A549 (cell line): ENCODE measurements around the gene ZDHHC24. TPM values are rescaled to one million over a fixed set of nuclear protein-coding genes. Genes with fewer than 3 reads are reported as not detected.

ENCODE experiments used
- ATAC-seq, 2 experiments: fragments of 200-7000 bp in 1 of 2; fragments of >200 bp in 1 of 2; cut with Nextera tagmentation in 1 of 2; cut with Tn5 transposase in 1 of 2; 3 replicates each; pipeline versions ENCODE4 v1.8.0 to v1.9.1; 2018 to 2020; ENCODE audit warnings: mild to moderate bottlenecking in 1 of 2, moderate library complexity in 1 of 2
- CTCF ChIA-PET: fragments of 300-600 bp; sonication (Branson Sonifier 250); formaldehyde crosslinking; extraction: SDS; loops from one replicate; lab custom pipeline; 2021; ENCODE audit warnings: antibody characterized with exemption, inconsistent platforms; lab: Yijun Ruan, JAX
- POLR2A ChIA-PET: fragments of 350-600 bp; formaldehyde crosslinking; extraction: SDS; loops from one replicate; lab custom pipeline; 2021; ENCODE audit warnings: antibody characterized with exemption, inconsistent platforms; lab: Yijun Ruan, JAX
- DNase-seq, 2 experiments: peaks; one replicate each; pipeline versions ENCODE4 v3.0.0 to v3.0.0-alpha.2; 2011 to 2016; ENCODE audit warnings: low read depth in 1 of 2, low spot score in 1 of 2
- FAIRE-seq: peaks from 2 replicates; lab custom pipeline; 2011; peaks lifted over from hg19 to GRCh38; lab: Jason Lieb, UNC
- H3K27ac ChIP-seq, 2 experiments: fragments of >200 bp; sonication (Bioruptor Twin); formaldehyde crosslinking; 3 replicates each; pipeline ENCODE4 v1.5.1; 2016 to 2017
- H3K4me1 ChIP-seq: fragments of >200 bp; sonication (Bioruptor Twin); formaldehyde crosslinking; 3 replicates; pipeline ENCODE4 v1.6.1; 2016
- H3K4me2 ChIP-seq: fragments of >200 bp; sonication (Bioruptor Twin); formaldehyde crosslinking; 3 replicates; pipeline ENCODE4 v1.6.1; 2016
- H3K4me3 ChIP-seq: fragments of >200 bp; sonication (Bioruptor Twin); formaldehyde crosslinking; 3 replicates; pipeline ENCODE4 v1.5.1; 2016
- H3K9me3 ChIP-seq: fragments of >200 bp; sonication (Bioruptor Twin); formaldehyde crosslinking; 3 replicates; pipeline ENCODE4 v1.6.1; 2016
- ATOH8 ChIP-seq: fragments of 250-450 bp; sonication (Bioruptor Pico); IDR thresholded peaks from 2 replicates; pipeline ENCODE4 v1.5.0; 2020; ENCODE audit warnings: low read depth, mild to moderate bottlenecking, moderate library complexity
- BHLHE40 ChIP-seq: IDR thresholded peaks from 2 replicates; pipeline ENCODE4 v1.6.1; 2012; ENCODE audit warnings: low read depth, low read length, inconsistent platforms
- CTCF ChIP-seq: fragments of >200 bp; sonication (Bioruptor Twin); formaldehyde crosslinking; IDR thresholded peaks from 3 replicates; pipeline ENCODE4 v1.5.1; 2016
- E2F6 ChIP-seq: IDR thresholded peaks from 2 replicates; pipeline ENCODE4 v1.6.1; 2012; ENCODE audit warnings: low read depth, borderline replicate concordance
- EHMT2 ChIP-seq: fragments of 200-600 bp; sonication (generic); IDR thresholded peaks from 2 replicates; pipeline ENCODE4 v1.6.1; 2016; ENCODE audit warnings: antibody characterized with exemption, low read depth, mild to moderate bottlenecking, moderate library complexity
- FOSL2 ChIP-seq, 2 experiments: fragments of 450-650 bp in 1 of 2; fragments of >200 bp in 1 of 2; sonication (Bioruptor Twin) in 1 of 2; formaldehyde crosslinking; IDR thresholded peaks; 2 replicates each; pipeline versions ENCODE4 v1.5.0 to v1.6.1; 2016 to 2020; ENCODE audit warnings: mild to moderate bottlenecking in 1 of 2, moderate library complexity in 1 of 2
- HES2 ChIP-seq: fragments of >200 bp; sonication (Bioruptor Twin); formaldehyde crosslinking; IDR thresholded peaks from 2 replicates; pipeline ENCODE4 v1.6.1; 2016
- HOXB13 ChIP-seq: fragments of 250-450 bp; sonication (Bioruptor Pico); IDR thresholded peaks from 2 replicates; pipeline ENCODE4 v1.5.0; 2020; ENCODE audit warnings: low read depth, mild to moderate bottlenecking, moderate library complexity
- JUN ChIP-seq, 2 experiments: fragments of >200 bp; sonication (Bioruptor Twin); formaldehyde crosslinking; IDR thresholded peaks; 2 replicates in 1 of 2; 3 replicates in 1 of 2; pipeline ENCODE4 v1.6.1; 2016 to 2017
- MAX ChIP-seq: IDR thresholded peaks from 2 replicates; pipeline ENCODE4 v1.6.1; 2012
- MYC ChIP-seq: IDR thresholded peaks from 2 replicates; pipeline ENCODE4 v1.6.1; 2012; ENCODE audit warnings: mild to moderate bottlenecking, inconsistent platforms, low read length, improper control_type of control experiment, borderline replicate concordance
- PHF8 ChIP-seq: fragments of 200-600 bp; sonication (generic); IDR thresholded peaks from 2 replicates; pipeline ENCODE4 v1.6.1; 2016; ENCODE audit warnings: low read depth, mild to moderate bottlenecking, antibody characterized with exemption, moderate library complexity, borderline replicate concordance
- POLR2A ChIP-seq: IDR thresholded peaks from 2 replicates; pipeline ENCODE4 v1.6.1; 2012; ENCODE audit warnings: mild to moderate bottlenecking, low read length
- RAD21 ChIP-seq, 2 experiments: fragments of >200 bp in 1 of 2; sonication (Bioruptor Twin) in 1 of 2; formaldehyde crosslinking in 1 of 2; IDR thresholded peaks in 1 of 2; conservative IDR thresholded peaks in 1 of 2; 2 replicates in 1 of 2; 3 replicates in 1 of 2; pipeline ENCODE4 v1.6.1; 2012 to 2018; ENCODE audit warnings: inconsistent platforms in 1 of 2
- RARB ChIP-seq: fragments of 250-450 bp; sonication (Bioruptor Pico); IDR thresholded peaks from 2 replicates; pipeline ENCODE4 v1.8.0; 2021; ENCODE audit warnings: mild to moderate bottlenecking, moderate library complexity
- RCOR1 ChIP-seq: fragments of 150-350 bp; IDR thresholded peaks from 2 replicates; pipeline ENCODE4 v1.6.1; 2014; ENCODE audit warnings: antibody characterized with exemption, low read length, low read depth
- REST ChIP-seq: fragments of 200-600 bp; sonication (generic); IDR thresholded peaks from 2 replicates; pipeline ENCODE4 v1.6.1; 2016; ENCODE audit warnings: antibody characterized with exemption, mild to moderate bottlenecking, moderate library complexity
- SMC3 ChIP-seq: fragments of >200 bp; sonication (Bioruptor Twin); formaldehyde crosslinking; IDR thresholded peaks from 3 replicates; pipeline ENCODE4 v1.6.1; 2018; ENCODE audit warnings: inconsistent platforms
- USF2 ChIP-seq: fragments of 450-650 bp; IDR thresholded peaks from 2 replicates; pipeline ENCODE4 v1.6.1; 2014; ENCODE audit warnings: antibody characterized with exemption
- ZC3H11A ChIP-seq: fragments of 450-650 bp; IDR thresholded peaks from 2 replicates; pipeline ENCODE4 v1.6.1; 2014; ENCODE audit warnings: antibody characterized with exemption, mild to moderate bottlenecking
- ZSCAN20 ChIP-seq: fragments of 250-450 bp; sonication (Bioruptor Pico); IDR thresholded peaks from 2 replicates; pipeline ENCODE4 v1.8.0; 2022; ENCODE audit warnings: mild to moderate bottlenecking, moderate library complexity
- WGBS: methylation state at CpG from one replicate; pipeline ENCODE4 v1.1.6; 2017; ENCODE audit errors: missing lambda C conversion rate; 5-methylcytosine and 5-hydroxymethylcytosine counted together
- polyA plus RNA-seq, 4 experiments: library from polyadenylated mRNA; depleted of rRNA in 3 of 4; stranded (reverse); fragments of >200 nt; fragmentation: RNase III in 1 of 4; extraction: RNeasy Plus Mini Kit Qiagen cat#74134 plus additional on column Dnase treatment in 1 of 4; gene quantifications; 2 replicates in 3 of 4; 3 replicates in 1 of 4; pipeline ENCODE4 v1.2.3, GENCODE V29; 2011 to 2017

ZDHHC24 gene
- polyA plus RNA-seq, 2 of the 4 experiments (the other 2 are of a cell fraction): 8.6 to 8.7 TPM

- FAIRE-seq (no peak), DNase-seq (peak; percentile 62 to 87), ATAC-seq (peak; percentile 93 to 95)
- Histone ChIP-seq H3K4me1 (peaks cover 9% of the 10 kb centered on the region), H3K4me2 (peak overlapping the region; percentile 68), H3K4me3 (no peak overlapping the region), H3K27ac (no peak overlapping the region), H3K9me3 (0 out of 3 replicates have a peak, but pooled peaks cover 5% of the 10 kb centered on the region)
- 19% methylated on average over 25 of the region's 25 CpGs for WGBS
- ChIA-PET POLR2A (interaction anchor here (0.7 to 1.1 kb wide), 2 partner anchors 75 to 99 kb away, joined by 3 read pairs; partner anchors contain the start of gene RBM4B), CTCF (interaction anchor here (0.5 to 6.9 kb wide), 23 partner anchors 10 to 428 kb away, joined by 3 to 89 read pairs (median 4); partner anchors contain the start of genes CCDC87, CCS, CTSF and RBM4)
- TF ChIP-seq SMC3 (peak; percentile 78), RAD21 (conservative IDR thresholded peaks at IDR 0.05 in 1 of 2, IDR thresholded peaks at IDR 0.05 in 1 of 2) (peak; percentile 67 to 73), ATOH8 (CRISPR knock-in tag) (no peak), MAX (peak; percentile 45; the same call in 1 of the 2 replicates), CTCF (peak; percentile 69)
Observed at GRCh38 chr11:66579017-66579606, 33.3 kb upstream of the ZDHHC24 start.

GRCh38 chr11:66570850-66571180 lies 25.0 kb upstream of the ZDHHC24 start:
- POLR2A ChIA-PET: interaction anchor here (0.7 kb wide), 1 partner anchor 1446 kb away, joined by 5 read pairs; no protein-coding TSS in a partner anchor
- TF ChIP-seq RARB (CRISPR knock-in tag) (no peak), POLR2A (no peak), REST (no peak), FOSL2 (IDR thresholded peaks at IDR 0.05) (no peak), FOSL2 (CRISPR knock-in tag; IDR thresholded peaks at IDR 0.05) (no peak), BHLHE40 (no peak), E2F6 (no peak), ZC3H11A (no peak), RCOR1 (no peak), PHF8 (no peak), JUN (IDR thresholded peaks at IDR 0.05) (no peak), USF2 (no peak), HES2 (no peak), HOXB13 (CRISPR knock-in tag) (no peak), EHMT2 (no peak), ZSCAN20 (CRISPR knock-in tag) (no peak), MYC (no peak)
- Histone ChIP-seq H3K27ac (no peak overlapping the region), H3K4me3 (no peak overlapping the region), H3K4me1 (peaks cover 14% of the 10 kb centered on the region), H3K4me2 (no peak overlapping the region), H3K9me3 (no peaks in the 10 kb centered on the region)
- WGBS: 38% methylated on average over 2 of the region's 2 CpGs
- CTCF ChIA-PET: interaction anchor here (3.1 kb wide), 1 partner anchor 10 kb away, joined by 15 read pairs; no protein-coding TSS in a partner anchor
- FAIRE-seq (no peak), ATAC-seq (no peak), DNase-seq (no peak)
